Activated CD4-positive, alpha-beta T cell treated with anti-CD3 and anti-CD28 coated beads, Interleukin-10, Interleukin-2, amounts not matched to agents 100 ng/mL and 50 ng/mL, durations not matched to agents 16 hours and 8 hours (primary cell): Measurements from ENCODE around the gene ABRACL.
"Not testable (repeated sequence)": the region's sequence is repeated elsewhere in the genome, so short reads cannot be mapped to it uniquely, and the experiment has no call there.

Source experiments
- DNase-seq: peaks from one replicate; pipeline ENCODE4 v3.0.0-alpha.2; 2020

ABRACL gene

GRCh38 chr6:139028658-139029469 is at the start of gene ABRACL:
Gene ABRACL, plus strand, starts transcription at chr6:139028745. Its CDS starts 5,416 bp downstream, at chr6:139034161.
- peak; percentile 93 for DNase-seq

GRCh38 chr6:138979365-138979764 is 49.2 kb upstream of the ABRACL start:
- no peak for DNase-seq

- no peak for DNase-seq
Measured at GRCh38 chr6:138979813-138980668, 48.5 kb upstream of the ABRACL start.

GRCh38 chr6:138981416-138981815 is 47.1 kb upstream of the ABRACL start:
- no peak for DNase-seq

- peak; percentile 16 for DNase-seq
Measured at GRCh38 chr6:138986578-138986977, 42.0 kb upstream of the ABRACL start.

- peak; percentile 11 for DNase-seq
Measured at GRCh38 chr6:138987080-138987642, 41.4 kb upstream of the ABRACL start.

GRCh38 chr6:138987643-138988468 is 40.7 kb upstream of the ABRACL start, which contains the start of gene REPS1:
Gene REPS1, minus strand, starts transcription at chr6:138988253. Its CDS starts 571 bp downstream, at chr6:138987682.
- DNase-seq = peak; percentile 95

- DNase-seq = no peak
Measured at GRCh38 chr6:138988469-138988834, 40.1 kb upstream of the ABRACL start.

GRCh38 chr6:138989098-138989983 is 39.2 kb upstream of the ABRACL start:
- DNase-seq = no peak

GRCh38 chr6:138991206-138991605 is 37.3 kb upstream of the ABRACL start:
- no peak for DNase-seq

- DNase-seq = not testable (repeated sequence)
Measured at GRCh38 chr6:138992965-138993364, 35.6 kb upstream of the ABRACL start.

- DNase-seq = not testable (repeated sequence)
Measured at GRCh38 chr6:138993410-138993809, 35.1 kb upstream of the ABRACL start.

GRCh38 chr6:138996524-138996923 is 32.0 kb upstream of the ABRACL start:
- no peak for DNase-seq

- DNase-seq = no peak
Measured at GRCh38 chr6:138997136-138997535, 31.4 kb upstream of the ABRACL start.

- no peak for DNase-seq
Measured at GRCh38 chr6:138999949-139000725, 28.4 kb upstream of the ABRACL start.

- no peak for DNase-seq
Measured at GRCh38 chr6:139003751-139004150, 24.8 kb upstream of the ABRACL start.

- no peak for DNase-seq
Measured at GRCh38 chr6:139006477-139006876, 22.1 kb upstream of the ABRACL start.

- DNase-seq = no peak
Measured at GRCh38 chr6:139007428-139007827, 21.1 kb upstream of the ABRACL start.

GRCh38 chr6:139008117-139008516 is 20.4 kb upstream of the ABRACL start:
- DNase-seq = no peak

GRCh38 chr6:139010674-139011073 is 17.9 kb upstream of the ABRACL start:
- DNase-seq = no peak

- no peak for DNase-seq
Measured at GRCh38 chr6:139011980-139012379, 16.6 kb upstream of the ABRACL start.
